Left ventricle myocardium inferior (tissue), 1 donor: ENCODE results near the gene EIF2S1. TPM values are rescaled to one million over a fixed set of nuclear protein-coding genes. Genes with fewer than 3 reads are reported as not detected.

Source experiments
- DNase-seq: peaks from one replicate; pipeline ENCODE4 v3.0.0-alpha.2; 2020
- H3K27ac ChIP-seq: fragments of 200-600 bp; replicated peaks from 2 replicates; pipeline ENCODE4 v1.8.0; 2021
- H3K27me3 ChIP-seq: fragments of 200-600 bp; 2 replicates; pipeline ENCODE4 v1.8.0; 2021; ENCODE audit warnings: low read depth
- H3K36me3 ChIP-seq: fragments of 200-600 bp; 2 replicates; pipeline ENCODE4 v1.8.0; 2021
- H3K4me1 ChIP-seq: fragments of 200-600 bp; 2 replicates; pipeline ENCODE4 v1.8.0; 2021
- H3K4me3 ChIP-seq: fragments of 200-600 bp; 2 replicates; pipeline ENCODE4 v1.8.0; 2021; ENCODE audit warnings: mild to moderate bottlenecking, moderate library complexity
- H3K9me3 ChIP-seq: fragments of 200-600 bp; replicated peaks from 2 replicates; pipeline ENCODE4 v1.8.0; 2021
- CTCF ChIP-seq: fragments of 200-600 bp; IDR thresholded peaks from 2 replicates; pipeline ENCODE4 v1.8.0; 2021; ENCODE audit warnings: antibody characterized with exemption, mild to moderate bottlenecking, borderline replicate concordance
- intact Hi-C: fragments of 100-400 bp; cut with micrococcal nuclease; formaldehyde crosslinking; loops from one replicate; pipeline ENCODE4 v1.11.0; 2022
- total RNA-seq: library from RNA; stranded (reverse); fragmentation: NEBNext Ultra II Directional; extraction: Animal tissue kit (Norgen Biotek cat#: 25700); gene quantifications from one replicate; pipeline ENCODE4 v1.2.1, GENCODE V29; 2021
- donor health status: DM: no; HTN: yes; CAD: no; lungs with severe emphysema.

The EIF2S1 gene
- total RNA-seq, 1 donor from 2014 or later, result 92.7 TPM

GRCh38 chr14:67395086-67395875 lies 35.2 kb downstream of the EIF2S1 start:
- Histone ChIP-seq H3K9me3 (no peaks in the 10 kb centered on the region), H3K36me3 (no peaks in the 10 kb centered on the region), H3K4me1 (no peaks in the 10 kb centered on the region), H3K27ac (no peak overlapping the region), H3K27me3 (no peaks in the 10 kb centered on the region), H3K4me3 (no peak overlapping the region)
- TF ChIP-seq CTCF, result no peak
- intact Hi-C loops, result no loop called here
- no peak for DNase-seq

- H3K9me3 ChIP-seq, result no peaks in the 10 kb centered on the region
- H3K4me3 ChIP-seq, result no peak overlapping the region
- no peak for TF ChIP-seq CTCF
- DNase-seq, result no peak
- no peak overlapping the region for H3K27ac ChIP-seq
- intact Hi-C loops, result no loop called here
- H3K27me3 ChIP-seq, result no peaks in the 10 kb centered on the region
- no peaks in the 10 kb centered on the region for H3K36me3 ChIP-seq
- H3K4me1 ChIP-seq, result no peaks in the 10 kb centered on the region
Observed at GRCh38 chr14:67395876-67396189, 35.7 kb downstream of the EIF2S1 start.

GRCh38 chr14:67396381-67396970 lies 36.3 kb downstream of the EIF2S1 start:
- no peak for DNase-seq
- Histone ChIP-seq H3K4me1 (no peaks in the 10 kb centered on the region), H3K36me3 (no peaks in the 10 kb centered on the region), H3K9me3 (no peaks in the 10 kb centered on the region), H3K27me3 (no peaks in the 10 kb centered on the region), H3K27ac (no peak overlapping the region), H3K4me3 (no peak overlapping the region)
- intact Hi-C loops, result no loop called here
- no peak for TF ChIP-seq CTCF

GRCh38 chr14:67397536-67397935 lies 37.4 kb downstream of the EIF2S1 start:
- H3K9me3 ChIP-seq, result peaks cover 1% of the 10 kb centered on the region
- H3K36me3 ChIP-seq, result no peaks in the 10 kb centered on the region
- DNase-seq, result no peak
- H3K27ac ChIP-seq, result no peak overlapping the region
- no peaks in the 10 kb centered on the region for H3K4me1 ChIP-seq
- intact Hi-C loops, result no loop called here
- no peaks in the 10 kb centered on the region for H3K27me3 ChIP-seq
- no peak overlapping the region for H3K4me3 ChIP-seq
- no peak for TF ChIP-seq CTCF

GRCh38 chr14:67400434-67400833 lies 40.3 kb downstream of the EIF2S1 start:
- intact Hi-C loops, result no loop called here
- no peak for DNase-seq
- Histone ChIP-seq H3K4me3 (no peak overlapping the region), H3K36me3 (no peaks in the 10 kb centered on the region), H3K27me3 (no peaks in the 10 kb centered on the region), H3K27ac (no peak overlapping the region), H3K4me1 (no peaks in the 10 kb centered on the region), H3K9me3 (peaks cover 4% of the 10 kb centered on the region)
- no peak for TF ChIP-seq CTCF
